ENCODE measurements around the gene ABCB8. TPM values are rescaled to one million over a fixed set of nuclear protein-coding genes. Genes with fewer than 3 reads are reported as not detected.

ABCB8 gene
- total RNA-seq, 2 donors from 2014 or later, result 11.9 to 20.6 TPM

- H3K4me3 ChIP-seq, result no peak overlapping the region
- DNase-seq (ENCODE audit: low spot score), result no peak
- H3K9me3 ChIP-seq, result no peaks in the 10 kb centered on the region
- no peak for TF ChIP-seq CTCF (IDR thresholded peaks at IDR 0.05)
- H3K36me3 ChIP-seq, result peaks cover 9% of the 10 kb centered on the region
- peaks cover 3 to 23% of the 10 kb centered on the region in 2 donors for H3K4me1 ChIP-seq
- no peaks in the 10 kb centered on the region for H3K27me3 ChIP-seq
- no peak overlapping the region for H3K27ac ChIP-seq
Measured at GRCh38 chr7:151043959-151044358, 15.7 kb downstream of the ABCB8 start.

- Histone ChIP-seq H3K27ac (no peak overlapping the region), H3K9me3 (no peaks in the 10 kb centered on the region), H3K4me1 (peaks cover 0 to 12% of the 10 kb centered on the region in 2 donors), H3K36me3 (peaks cover 9% of the 10 kb centered on the region), H3K4me3 (no peak overlapping the region), H3K27me3 (no peaks in the 10 kb centered on the region)
- DNase-seq (ENCODE audit: low spot score), result no peak
- TF ChIP-seq CTCF (IDR thresholded peaks at IDR 0.05), result no peak
Measured at GRCh38 chr7:151045262-151045661, 17.0 kb downstream of the ABCB8 start.

DNA sequence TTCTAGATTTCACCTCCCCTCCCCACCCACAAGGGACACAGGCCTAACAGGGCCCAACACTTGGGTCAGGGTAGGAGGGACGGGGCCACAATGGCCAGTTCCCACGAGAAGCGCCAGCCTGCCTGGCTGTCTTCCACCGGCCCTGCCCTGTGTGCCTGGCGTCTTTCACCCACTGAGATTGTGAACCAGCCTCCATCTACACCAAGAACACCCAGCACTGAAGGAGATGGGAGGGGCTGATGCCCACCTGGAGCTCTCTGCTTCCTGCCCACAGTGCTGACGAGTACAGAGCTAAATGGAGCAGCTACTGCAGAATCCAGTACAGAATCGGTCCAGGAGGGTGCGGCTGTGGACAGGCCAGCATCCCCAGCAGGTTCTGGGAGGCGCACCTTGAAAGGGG, 17.7 kb downstream of the ABCB8 start:
- H3K36me3 ChIP-seq, result peaks cover 9% of the 10 kb centered on the region

GRCh38 chr7:151046603-151047573, 18.6 kb downstream of the ABCB8 start:
- no peaks in the 10 kb centered on the region for H3K27me3 ChIP-seq
- no peaks in the 10 kb centered on the region for H3K9me3 ChIP-seq
- no peak overlapping the region for H3K4me3 ChIP-seq
- H3K4me1 ChIP-seq, result peaks cover 0 to 18% of the 10 kb centered on the region in 2 donors
- no peak for TF ChIP-seq CTCF (IDR thresholded peaks at IDR 0.05)
- peaks cover 9% of the 10 kb centered on the region for H3K36me3 ChIP-seq
- DNase-seq (ENCODE audit: low spot score), result no peak
- H3K27ac ChIP-seq, result no peak overlapping the region

More for the DNA sequence above, 17.7 kb downstream of the ABCB8 start:
- Histone ChIP-seq H3K27ac (no peak overlapping the region), H3K4me1 (peaks cover 0 to 15% of the 10 kb centered on the region in 2 donors), H3K4me3 (no peak overlapping the region), H3K9me3 (no peaks in the 10 kb centered on the region), H3K27me3 (no peaks in the 10 kb centered on the region)
- no peak for DNase-seq (ENCODE audit: low spot score)
- TF ChIP-seq CTCF (IDR thresholded peaks at IDR 0.05), result no peak

DNA sequence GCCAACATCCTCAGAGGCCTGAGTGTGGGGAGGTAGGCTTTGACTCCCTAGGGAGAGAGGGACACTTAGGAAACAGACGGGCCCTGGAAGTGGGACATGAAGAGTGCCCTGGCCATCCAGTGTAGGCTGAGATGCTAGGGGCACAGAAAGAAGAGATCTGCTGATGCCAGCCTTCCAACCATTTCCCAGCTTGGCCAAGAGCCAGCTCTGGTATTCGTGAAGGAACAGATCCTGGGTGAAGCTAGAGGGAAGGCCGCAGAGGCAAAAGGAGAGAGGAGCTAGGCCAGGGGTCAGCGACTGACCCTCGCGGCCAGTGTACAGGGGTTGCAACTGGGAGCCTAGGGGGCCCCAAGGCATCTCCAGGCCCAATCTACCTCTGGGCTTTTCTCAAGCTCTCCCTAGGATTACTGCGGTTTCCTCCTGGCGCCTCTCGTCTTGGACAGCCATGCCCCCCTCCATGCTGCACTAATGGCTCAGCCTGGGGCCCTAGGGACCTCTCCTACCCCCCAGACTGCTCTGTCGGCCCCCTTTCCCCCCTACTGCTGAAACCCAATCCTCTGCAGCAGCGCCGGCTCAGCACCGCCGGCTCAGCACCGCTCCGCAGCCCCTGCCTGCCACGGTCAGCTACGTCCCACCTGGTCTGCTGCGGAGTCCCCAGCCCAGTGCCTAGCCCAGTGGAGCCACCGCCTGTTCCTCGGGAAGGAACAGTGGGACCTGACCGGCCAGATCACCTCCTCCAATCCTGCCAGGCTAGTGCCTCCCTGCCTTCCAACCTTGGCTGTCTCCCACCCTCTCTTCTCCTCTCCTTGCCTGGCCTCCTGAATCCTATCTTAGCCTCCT, 19.9 kb downstream of the ABCB8 start, which contains the start of gene ASIC3:
Gene ASIC3, plus strand, starts transcription at position 556 of the 840 bp plus-strand sequence. CDS start 355 bp downstream, outside the sequence.
- Histone ChIP-seq H3K36me3 (peaks cover 9% of the 10 kb centered on the region), H3K27me3 (no peaks in the 10 kb centered on the region), H3K9me3 (no peaks in the 10 kb centered on the region), H3K4me1 (peaks cover 0 to 18% of the 10 kb centered on the region in 2 donors), H3K4me3 (no peak within 1 kb of the TSS), H3K27ac (no peak within 1 kb of the TSS)
- DNase-seq (ENCODE audit: low spot score), result no peak
- TF ChIP-seq CTCF (IDR thresholded peaks at IDR 0.05), result no peak
